GM19025 (cell line): ENCODE data around the gene PADI3.

Experiments
- ATAC-seq: cut with Tn5 transposase; IDR thresholded peaks from one replicate; pipeline ENCODE4 v1.9.1; 2021; ENCODE audit warnings: mild to moderate bottlenecking, low read depth, moderate library complexity; ENCODE audit not compliant: unreplicated experiment

Gene PADI3

DNA sequence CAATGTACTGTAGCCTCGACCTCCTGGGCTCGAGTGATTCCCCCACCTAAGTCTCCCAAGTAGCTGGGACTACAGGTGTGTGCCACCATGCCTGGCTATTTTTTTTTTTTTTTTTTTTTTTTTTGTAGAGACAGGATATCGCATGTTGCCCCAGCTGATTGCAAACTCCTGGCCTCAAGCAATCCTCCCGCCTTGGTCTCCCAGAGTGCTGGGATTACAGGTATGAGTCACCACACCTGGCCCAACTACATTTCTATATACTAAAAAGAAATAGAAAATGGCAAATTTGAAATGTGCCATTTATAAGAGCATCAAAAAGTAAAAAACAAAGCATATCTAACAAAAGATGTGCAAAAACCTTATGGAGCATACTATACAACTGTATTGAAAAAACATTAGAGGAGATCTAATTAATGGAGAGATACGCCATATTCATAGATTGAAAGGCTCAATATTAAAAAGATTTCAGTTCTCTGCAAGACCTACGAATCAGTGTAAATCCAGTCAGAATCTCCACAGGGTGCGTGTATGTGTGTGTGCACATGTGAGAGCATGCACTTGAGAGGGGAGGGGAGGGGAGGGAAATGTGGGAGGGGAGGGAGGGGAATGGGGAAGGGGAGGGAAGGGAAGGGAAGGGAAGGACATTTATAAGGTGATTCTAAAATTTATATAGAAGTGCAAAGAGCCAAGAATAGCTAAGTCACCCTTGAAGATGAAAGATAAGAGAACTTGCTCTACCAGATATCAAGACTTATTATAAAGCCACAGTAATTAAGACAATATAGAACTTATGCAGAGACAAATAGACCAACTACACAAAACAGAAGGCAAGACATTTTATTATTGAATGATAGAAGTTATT is 43.6 kb downstream of the PADI3 start:
- ATAC-seq: no peak

DNA sequence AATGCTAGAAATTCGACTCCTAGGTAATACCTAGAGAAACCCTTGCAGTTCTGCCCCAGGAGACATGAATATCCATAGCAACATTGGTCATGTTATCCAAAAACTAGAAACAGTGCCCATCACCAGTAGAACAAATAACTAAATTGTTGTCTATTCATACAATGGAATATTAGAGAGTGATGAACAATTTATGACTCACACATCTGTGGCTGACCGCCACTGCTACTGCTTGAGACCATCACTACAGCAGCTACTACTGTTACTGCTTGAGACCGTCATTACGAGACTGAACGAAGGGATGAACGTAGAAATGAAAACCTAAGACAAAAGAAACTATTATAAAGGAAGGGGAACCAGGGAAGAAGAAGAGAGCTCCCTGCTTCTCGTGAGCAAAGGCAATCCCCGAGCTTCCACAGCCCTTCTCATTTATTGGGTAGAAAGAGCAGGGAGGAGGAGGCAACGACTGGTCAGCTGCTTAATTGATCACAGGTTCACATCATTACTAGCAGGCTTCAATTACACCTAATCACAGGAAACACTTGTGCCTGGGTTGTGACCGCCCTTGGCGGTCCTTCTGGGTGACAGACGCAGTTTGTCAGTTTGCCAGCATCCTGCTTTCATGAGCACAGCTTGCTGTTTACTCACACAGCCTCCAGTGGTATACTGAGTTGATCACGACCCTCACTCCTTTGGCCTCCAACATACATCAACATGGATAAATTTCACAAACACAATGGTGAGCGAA is 45.0 kb downstream of the PADI3 start:
- ATAC-seq: no peak

DNA sequence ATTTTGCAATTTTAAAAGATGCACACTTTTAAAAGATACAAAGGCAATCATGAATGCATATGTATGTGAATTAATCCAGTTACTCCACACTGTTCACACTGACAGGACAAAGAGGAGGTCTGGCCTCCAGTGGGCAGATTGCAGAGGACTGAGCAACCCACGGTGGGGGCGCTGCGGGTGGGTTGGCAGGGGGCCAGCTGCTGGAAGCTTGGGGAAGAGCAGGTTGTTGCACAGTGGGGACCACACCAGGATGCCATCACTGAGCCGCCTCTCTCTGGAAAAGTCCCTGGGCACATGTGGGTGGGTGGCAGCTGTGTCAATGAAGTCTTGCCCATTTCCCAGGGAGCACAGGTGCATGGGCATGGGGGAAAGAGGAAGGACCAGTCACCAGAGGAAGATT is 46.4 kb downstream of the PADI3 start:
- ATAC-seq: no peak

DNA sequence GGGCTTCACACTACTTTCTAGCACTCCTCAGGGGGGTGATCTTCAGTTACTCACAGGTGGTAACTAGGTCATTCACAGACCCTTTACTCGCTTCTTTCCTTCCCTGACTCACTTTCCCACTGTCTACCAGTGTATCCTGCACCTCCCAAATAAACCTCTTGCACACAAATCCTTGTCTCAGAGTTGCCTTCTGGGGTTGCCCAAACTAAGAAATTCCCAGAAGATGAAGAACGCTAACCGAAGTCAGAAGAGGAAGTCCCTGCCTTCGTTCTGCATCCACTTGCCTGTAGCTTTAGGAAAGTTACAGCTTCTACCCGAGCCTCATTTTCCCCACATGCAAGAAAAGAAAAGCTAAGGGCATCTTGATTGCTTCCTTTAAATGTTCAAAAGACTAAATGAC is 47.2 kb downstream of the PADI3 start:
- ATAC-seq: no peak

DNA sequence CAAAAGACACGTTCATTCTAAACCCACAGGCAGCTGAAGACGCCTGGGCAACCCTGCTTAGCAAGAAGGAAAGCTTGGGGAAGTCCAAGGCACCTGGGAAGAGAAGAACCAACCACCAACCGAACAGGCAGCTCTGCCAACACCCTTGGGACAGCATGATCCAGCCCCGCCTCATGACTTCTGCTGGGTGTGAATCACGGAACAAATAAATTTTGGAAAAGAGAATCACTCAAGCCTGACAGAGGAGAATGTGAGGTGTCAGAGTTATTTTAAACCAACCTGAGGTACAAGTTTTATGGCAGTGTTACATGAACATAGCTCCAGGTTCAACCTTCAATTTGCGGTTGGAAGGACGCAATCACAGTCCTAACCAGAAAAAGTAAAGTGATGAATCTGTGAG is 49.1 kb downstream of the PADI3 start:
- ATAC-seq: no peak

DNA sequence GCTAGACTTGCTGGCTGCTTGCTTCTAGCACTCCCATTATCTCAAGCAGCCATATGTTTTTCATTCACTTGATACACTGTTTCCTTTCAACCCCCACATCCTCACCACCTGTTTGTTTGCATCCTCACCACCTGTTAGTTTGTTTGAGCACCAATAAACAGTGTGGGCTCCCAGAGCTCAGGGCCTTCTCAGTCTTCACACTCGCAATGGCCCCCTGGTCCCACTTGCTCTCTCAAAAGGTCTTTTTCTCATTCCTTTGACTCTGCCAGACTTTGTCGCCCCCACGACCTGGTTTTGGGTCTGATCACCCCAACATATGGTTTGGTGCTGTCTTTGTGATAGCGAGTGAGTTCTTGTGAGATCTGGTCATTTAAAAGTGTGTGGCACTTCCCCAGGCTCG is 52.9 kb downstream of the PADI3 start:
- no peak for ATAC-seq

DNA sequence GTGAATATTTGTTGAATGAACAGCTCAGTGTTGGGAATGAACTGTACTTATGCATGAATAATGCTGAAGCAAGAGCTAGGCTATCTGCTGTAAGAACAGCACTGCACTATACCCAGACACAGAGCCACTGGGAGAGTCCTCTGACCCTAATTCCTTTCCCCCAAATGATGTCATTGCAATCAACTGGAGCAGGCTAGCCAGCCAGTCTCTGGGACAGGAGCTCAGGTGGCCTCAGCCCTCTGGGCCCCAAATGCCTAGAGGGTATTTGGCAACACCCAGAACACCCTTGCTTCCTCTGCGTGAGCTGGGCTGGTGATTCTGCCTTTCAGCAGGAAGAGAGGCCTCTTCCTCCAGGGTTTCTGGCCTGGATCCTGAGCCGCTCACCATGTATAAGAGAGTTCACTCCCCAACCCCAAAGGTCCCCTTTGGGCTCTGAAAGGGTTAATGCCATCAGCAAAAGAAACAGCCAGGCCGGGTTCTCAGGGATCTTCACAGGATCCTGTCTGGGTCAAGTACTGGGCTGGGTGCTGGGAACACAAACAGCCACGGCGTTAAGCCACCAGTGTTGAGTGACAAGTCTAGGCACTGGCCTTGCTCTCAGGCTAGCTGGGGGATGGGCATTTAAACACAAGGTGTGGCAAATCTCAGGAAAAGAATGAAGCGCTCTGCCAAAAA is 55.4 kb downstream of the PADI3 start:
- ATAC-seq: no peak

DNA sequence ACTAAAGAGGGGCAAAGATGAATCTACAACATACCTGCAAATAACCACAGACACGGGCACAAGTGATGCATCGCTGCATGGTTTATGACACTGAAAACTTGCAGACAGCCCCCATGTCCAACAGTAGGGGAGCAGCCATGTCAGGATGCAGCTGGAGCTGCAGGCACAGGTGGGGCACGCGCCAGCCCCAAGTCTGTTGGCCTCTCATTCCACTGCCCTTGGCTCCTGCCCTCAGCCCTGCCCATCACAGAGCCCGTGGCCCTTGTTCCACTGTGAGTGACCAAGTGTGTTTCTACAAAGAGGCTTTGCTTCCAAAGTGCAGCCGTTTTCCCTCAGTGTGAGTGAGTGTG is 55.9 kb downstream of the PADI3 start:
- no peak for ATAC-seq

DNA sequence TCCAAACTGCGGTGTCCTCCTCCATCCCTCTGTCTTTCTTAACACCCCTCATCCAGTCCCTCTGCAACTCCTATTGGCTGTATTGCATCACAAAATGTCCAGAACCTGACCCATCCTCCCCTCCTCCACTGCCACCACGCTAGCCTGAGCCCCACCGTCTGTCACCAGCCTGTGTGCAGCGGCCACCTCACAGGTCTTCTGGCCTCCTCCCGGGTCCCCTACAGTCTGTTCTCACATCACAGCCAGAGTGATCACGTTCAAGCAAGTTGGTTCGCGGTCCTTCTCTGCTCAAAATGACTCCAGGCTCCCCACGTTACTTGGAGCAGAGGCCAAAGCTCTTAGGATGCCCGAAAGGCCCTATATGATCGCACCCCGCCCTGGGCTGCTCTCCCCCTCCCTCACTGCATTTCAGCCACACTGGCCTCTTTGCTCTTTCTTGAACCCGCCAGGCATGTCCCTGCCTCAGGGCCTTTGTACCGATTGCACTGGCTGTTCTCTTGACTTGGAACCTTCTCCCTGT is 56.7 kb downstream of the PADI3 start:
- no peak for ATAC-seq

DNA sequence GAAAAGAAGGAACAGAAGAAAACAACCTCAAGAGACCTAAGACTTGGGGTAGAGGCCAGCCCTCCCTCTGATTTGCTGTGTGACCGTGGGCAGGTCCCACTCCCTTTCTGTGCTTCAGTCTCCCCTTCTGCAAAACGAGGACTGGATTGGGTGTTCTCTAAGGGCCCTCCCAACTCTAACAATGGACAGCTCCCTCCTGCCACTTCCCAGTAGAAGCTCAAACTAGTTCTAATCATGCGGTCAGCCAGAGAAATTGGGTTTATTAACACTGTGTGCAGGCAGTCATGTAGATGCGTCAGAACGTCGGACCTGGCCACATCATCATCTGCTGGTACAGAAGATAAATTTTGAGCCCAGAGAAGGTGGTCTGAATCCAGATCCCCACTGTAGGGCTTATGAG is 57.5 kb downstream of the PADI3 start:
- ATAC-seq: no peak

DNA sequence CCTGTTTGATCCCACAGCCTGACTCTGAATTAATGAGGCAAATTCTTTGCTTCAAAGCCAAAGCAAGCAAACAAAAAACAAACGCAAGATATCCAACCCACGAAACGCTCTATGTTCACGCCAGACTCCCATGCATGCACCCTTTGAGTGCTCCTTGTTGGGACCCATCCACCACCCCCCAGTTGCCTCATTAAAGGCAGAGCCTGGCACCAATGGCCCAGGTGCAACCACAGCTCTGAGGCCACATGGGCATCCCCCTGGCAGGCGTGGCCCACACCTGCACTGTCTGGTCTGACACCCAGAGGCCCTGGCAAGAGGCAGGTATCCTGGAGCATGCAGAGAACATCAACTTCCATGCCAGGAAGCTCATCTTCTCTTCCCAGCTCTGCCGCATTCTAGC is 58.0 kb downstream of the PADI3 start:
- no peak for ATAC-seq

DNA sequence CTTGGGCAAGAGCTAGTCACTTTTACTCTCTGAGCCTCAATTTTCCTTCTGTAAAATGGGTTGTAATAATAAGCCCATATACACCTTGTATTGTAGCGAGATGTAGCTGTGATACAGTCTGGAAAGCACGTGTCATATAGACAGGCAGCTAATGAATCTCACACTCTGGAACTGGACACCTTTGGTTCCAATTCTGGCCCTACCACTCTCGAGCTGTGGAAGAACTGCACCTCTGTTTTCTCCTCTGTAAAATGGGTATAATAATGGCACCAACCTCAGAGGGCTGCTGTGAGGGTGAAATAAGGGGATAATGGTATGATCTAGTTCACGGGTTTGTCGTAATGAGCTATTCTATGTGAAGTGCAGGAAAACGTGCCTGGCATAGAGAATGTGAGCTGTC is 58.4 kb downstream of the PADI3 start:
- ATAC-seq: no peak

DNA sequence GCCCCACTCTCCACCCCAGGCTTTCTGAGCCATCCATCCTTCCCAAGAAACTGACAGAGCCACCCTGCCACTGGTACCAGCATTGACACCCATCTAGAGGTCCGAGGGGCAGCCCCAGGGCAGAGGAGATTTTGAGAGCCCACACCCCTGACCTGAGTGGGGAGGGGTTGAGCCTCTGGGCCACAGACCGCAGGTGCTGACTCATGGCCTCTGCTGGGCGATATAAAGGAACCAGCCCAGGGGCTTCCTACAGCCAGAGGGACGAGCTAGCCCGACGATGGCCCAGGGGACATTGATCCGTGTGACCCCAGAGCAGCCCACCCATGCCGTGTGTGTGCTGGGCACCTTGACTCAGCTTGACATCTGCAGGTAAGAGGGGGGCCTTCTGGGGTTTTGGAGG is 59.0 kb downstream of the PADI3 start, which contains the start of gene PADI4:
Gene PADI4, plus strand, starts transcription at position 252 of the 400 bp plus-strand sequence. Its CDS starts 26 bp downstream, at position 278.
- no peak for ATAC-seq

DNA sequence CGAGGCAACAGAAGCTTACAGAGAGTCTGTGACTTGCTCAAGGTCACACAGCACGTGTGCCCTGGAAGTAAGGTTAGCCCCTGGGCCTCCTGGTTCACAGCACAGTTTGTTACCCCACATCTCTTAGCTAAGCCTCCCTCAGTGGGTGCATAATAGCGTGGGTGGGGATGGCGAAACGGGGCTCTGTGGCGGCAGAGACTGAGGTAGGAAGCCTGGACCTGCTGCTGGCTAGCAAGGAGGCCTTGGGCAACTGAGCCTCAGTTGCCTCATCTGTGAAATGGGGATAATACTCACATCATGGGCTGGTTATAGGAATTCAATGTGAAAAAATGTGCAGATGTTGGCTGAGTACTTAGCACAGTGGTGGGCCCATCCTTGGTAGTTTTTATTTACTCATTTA is 59.7 kb downstream of the PADI3 start:
- ATAC-seq: no peak

DNA sequence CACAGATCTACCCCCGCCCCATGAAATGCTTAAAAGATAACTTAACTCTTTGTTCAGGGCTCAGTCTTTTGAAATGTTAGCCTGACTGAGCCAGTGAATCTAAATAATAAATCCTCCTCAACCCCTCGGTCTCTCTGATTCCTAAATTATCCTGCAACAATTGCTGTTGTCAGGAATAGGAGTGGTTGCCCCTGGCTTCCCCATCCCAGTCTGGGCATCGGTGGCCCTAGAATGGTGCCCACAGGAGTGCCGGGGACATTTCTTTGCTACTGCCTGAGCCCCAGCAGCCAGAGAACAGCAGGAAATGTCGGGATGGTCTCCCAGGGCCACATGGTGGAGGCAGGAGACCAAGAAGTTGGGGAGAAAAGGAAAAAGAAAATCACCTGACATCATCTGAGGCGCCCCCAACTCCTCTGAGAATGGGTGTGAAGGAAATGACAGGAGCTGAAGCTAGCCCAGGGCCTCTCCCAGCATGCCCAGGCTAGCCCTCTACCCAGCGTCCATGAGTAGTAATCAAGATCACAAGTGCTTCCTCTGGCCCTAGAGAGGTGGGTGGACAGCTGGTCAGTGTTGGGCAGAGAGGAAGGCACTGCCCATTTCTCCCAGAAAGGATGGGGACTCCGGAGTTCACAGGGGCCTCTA is 60.6 kb downstream of the PADI3 start:
- ATAC-seq: no peak

DNA sequence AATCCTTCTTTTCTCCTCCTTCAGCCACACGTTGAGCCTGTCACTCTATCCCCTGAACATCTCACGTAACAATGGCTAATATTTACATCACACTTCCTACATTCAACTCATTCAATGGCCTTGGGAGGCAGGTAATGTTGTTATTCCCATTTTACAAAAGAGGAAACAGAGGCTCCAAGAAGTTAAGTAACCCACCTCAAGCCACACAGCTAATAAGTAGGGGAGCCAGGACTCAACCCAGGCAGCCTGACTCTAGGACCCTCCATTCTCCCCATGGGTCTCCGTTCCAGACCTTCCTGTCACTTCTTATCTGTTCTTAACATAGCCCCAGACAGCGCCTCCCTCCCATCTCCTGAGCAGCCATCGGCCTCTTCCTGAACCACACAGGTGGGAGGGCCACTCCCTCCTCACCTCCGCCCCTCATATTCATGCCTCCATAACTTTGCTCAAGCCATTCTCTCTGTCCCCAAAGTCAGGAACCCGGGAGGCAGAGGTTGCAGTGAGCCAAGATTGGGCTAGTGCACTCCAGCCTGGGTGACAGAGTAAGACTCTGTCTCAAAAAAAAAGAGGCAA is 61.3 kb downstream of the PADI3 start:
- no peak for ATAC-seq

DNA sequence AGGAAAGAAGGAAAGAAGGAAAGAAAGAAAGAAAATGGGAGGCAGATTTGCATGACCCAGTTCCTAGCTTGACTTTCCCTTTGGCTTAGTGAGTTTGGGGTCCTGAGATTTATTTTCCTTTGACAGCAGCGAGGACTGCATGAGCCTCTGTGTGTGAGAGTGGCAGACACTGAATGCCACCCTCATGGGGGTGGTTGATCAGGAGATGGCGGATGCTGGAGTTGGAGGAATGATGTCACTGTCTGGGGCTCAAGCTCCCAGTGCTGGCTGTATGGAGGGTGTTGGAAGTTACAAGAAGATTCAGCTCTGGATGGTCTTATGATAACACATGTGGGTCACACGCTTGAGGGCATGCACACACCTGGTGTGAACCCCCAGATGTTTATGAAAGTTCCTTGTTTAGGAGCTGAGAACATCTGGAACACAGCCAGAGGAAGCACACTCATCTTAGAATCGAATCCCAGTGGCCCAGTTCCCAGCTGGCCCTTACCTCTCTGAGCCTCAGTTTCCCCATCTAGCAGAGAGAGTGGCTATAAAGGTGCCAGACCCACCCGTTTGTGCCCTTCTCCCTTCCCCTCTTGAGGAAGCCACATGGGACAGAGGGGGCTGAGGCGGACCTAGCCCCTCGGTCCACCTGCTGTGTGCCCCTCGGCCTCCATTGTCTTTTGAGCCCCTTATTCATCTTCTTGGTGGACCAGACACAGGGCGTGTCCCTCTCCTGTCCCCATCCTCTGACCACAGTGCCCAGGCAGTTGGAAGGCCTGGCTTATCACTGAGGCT is 64.8 kb downstream of the PADI3 start:
- no peak for ATAC-seq

DNA sequence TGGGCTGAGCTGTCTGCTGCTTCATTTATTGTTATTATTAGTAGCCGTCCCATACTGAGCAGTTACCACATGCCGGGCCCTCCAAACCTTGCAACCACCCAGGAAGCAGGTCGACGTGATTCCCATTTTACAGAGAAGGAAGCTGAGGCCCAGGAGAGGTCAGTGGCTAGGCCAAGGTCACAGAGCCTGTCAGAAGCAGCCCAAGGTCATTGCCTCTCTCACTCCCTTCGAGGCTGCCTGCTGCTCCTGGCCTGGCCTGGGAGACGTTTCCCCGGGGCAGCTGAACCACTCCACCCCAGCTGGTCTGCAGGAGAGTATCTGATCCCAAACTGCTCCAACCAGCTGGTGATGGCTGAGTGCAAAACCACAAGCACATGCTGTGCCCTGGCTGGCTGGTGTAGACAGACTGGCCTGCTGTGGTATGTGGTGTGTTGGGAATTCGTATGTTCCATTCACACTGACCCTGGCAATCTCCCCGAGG is 65.6 kb downstream of the PADI3 start:
- no peak for ATAC-seq

DNA sequence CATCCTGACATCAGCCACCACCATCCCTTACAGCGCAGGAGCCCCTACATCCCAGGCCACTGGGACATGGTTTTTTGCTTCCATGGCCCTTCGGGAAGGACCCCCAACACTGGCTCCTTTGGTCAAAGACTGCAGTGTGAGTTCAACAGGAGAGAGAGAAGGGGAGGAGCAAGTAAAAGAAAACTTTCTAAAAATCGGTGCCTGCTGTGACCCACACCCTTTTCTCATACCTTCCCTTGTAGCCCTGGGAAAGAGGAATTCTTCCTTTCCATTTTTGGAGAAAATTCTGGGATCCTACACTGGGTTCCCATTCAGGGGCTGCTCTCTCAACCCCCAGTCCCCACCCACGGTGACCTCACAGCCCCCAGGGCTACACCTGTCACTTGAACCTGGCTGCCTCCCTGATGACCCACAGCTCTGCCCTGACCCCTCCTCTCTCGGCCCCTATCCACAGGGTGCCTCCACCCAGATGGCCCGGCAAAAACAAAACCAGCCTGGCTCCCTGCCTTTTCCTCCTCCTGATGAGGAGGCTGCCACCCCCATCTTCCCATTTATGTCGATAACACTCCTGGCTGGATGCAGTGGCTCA is 66.7 kb downstream of the PADI3 start:
- no peak for ATAC-seq
